ENCODE results near the gene JRKL. TPM values are rescaled to one million over a fixed set of nuclear protein-coding genes. Genes with fewer than 3 reads are reported as not detected.

Gene JRKL
- total RNA-seq, 3 donors from 2014 or later = 9.4 to 9.9 (median 9.8) TPM

DNA sequence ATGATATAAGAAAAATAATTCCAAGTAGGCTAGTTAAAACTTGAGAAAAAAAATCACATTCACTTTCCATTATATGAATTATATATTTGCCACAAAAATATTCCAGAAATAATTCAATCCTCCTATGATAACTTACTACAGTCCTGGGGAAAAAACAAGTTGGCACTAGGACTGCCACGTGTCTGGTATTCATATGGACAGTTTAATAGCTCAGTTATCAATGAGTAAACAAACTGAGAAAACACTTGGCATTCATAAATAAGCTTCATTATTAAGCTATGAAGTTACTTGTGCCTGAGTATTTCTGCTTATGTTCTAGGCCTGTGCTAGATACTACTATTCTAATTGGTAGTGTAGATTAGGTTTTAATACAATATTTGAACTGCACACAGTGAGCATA lies 24.3 kb upstream of the JRKL start:
- no peak overlapping the region for H3K4me3 ChIP-seq
- ATAC-seq = no peak
- no peak for TF ChIP-seq CTCF (IDR thresholded peaks at IDR 0.05)
- H3K9me3 ChIP-seq = peaks cover 9% of the 10 kb centered on the region
- intact Hi-C loops (cut with DNase I, micrococcal nuclease) = no loop called here
- H3K4me1 ChIP-seq (ENCODE audit: low read depth) = no peaks in the 10 kb centered on the region
- peaks cover 2% of the 10 kb centered on the region for H3K36me3 ChIP-seq (ENCODE audit: low read depth)
- DNase-seq = no peak

- H3K9me3 ChIP-seq = peaks cover 9% of the 10 kb centered on the region
- ATAC-seq = no peak
- H3K36me3 ChIP-seq (ENCODE audit: low read depth) = peaks cover 2% of the 10 kb centered on the region
- no peak for DNase-seq
- no peak for TF ChIP-seq CTCF (IDR thresholded peaks at IDR 0.05)
- H3K4me3 ChIP-seq = no peak overlapping the region
- intact Hi-C loops (cut with DNase I, micrococcal nuclease) = no loop called here
- no peaks in the 10 kb centered on the region for H3K4me1 ChIP-seq (ENCODE audit: low read depth)
Measured at GRCh38 chr11:96366024-96366423, 23.8 kb upstream of the JRKL start.

GRCh38 chr11:96367342-96367741 lies 22.5 kb upstream of the JRKL start:
- H3K9me3 ChIP-seq = peaks cover 9% of the 10 kb centered on the region
- H3K4me3 ChIP-seq = no peak overlapping the region
- no peaks in the 10 kb centered on the region for H3K4me1 ChIP-seq (ENCODE audit: low read depth)
- H3K36me3 ChIP-seq (ENCODE audit: low read depth) = peaks cover 2% of the 10 kb centered on the region
- intact Hi-C loops (cut with DNase I, micrococcal nuclease) = no loop called here
- no peak for ATAC-seq
- TF ChIP-seq CTCF (IDR thresholded peaks at IDR 0.05) = no peak
- no peak for DNase-seq

DNA sequence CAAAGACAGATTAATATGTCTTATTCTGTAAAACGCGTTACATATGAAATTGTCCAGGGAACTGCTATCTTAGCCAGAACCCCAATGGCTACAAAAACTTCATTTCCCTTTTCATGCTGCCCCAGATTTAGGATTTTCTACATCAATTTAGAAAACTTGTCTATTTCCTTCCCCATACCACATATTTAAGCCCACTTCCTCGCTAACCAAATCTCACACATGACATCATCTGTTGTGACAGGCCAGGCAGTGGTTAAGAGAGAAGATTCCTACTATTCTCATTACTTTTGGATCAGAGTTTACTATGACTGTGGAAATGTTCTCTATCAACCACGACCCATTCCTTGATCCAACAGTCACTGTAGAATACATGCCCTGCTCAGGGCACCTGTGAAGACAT lies 16.0 kb upstream of the JRKL start:
- Histone ChIP-seq H3K36me3 (ENCODE audit: low read depth) (no peaks in the 10 kb centered on the region), H3K4me3 (no peak overlapping the region), H3K9me3 (peaks cover 2% of the 10 kb centered on the region), H3K4me1 (ENCODE audit: low read depth) (no peaks in the 10 kb centered on the region)
- intact Hi-C loops (cut with DNase I, micrococcal nuclease) = no loop called here
- ATAC-seq = no peak
- no peak for DNase-seq
- TF ChIP-seq CTCF (IDR thresholded peaks at IDR 0.05) = no peak

GRCh38 chr11:96376796-96377195 lies 13.0 kb upstream of the JRKL start:
- DNase-seq = no peak
- H3K4me3 ChIP-seq = no peak overlapping the region
- no peaks in the 10 kb centered on the region for H3K4me1 ChIP-seq (ENCODE audit: low read depth)
- intact Hi-C loops (cut with DNase I, micrococcal nuclease) = no loop called here
- no peaks in the 10 kb centered on the region for H3K36me3 ChIP-seq (ENCODE audit: low read depth)
- no peak for TF ChIP-seq CTCF (IDR thresholded peaks at IDR 0.05)
- no peaks in the 10 kb centered on the region for H3K9me3 ChIP-seq
- no peak for ATAC-seq

GRCh38 chr11:96384156-96384555 lies 5.7 kb upstream of the JRKL start:
- DNase-seq (no peak), ATAC-seq (no peak)
- Histone ChIP-seq H3K9me3 (no peaks in the 10 kb centered on the region), H3K36me3 (ENCODE audit: low read depth) (no peaks in the 10 kb centered on the region), H3K4me3 (no peak overlapping the region), H3K4me1 (ENCODE audit: low read depth) (peaks cover 7% of the 10 kb centered on the region)
- TF ChIP-seq CTCF (IDR thresholded peaks at IDR 0.05) = no peak
- intact Hi-C loops (cut with DNase I, micrococcal nuclease) = no loop called here
